Natural killer cell (primary cell): ENCODE results near the gene TGFBR3. TPM values are rescaled to one million over a fixed set of nuclear protein-coding genes. Genes with fewer than 3 reads are reported as not detected.
A peak's percentile ranks its signal among the peaks of the same experiment; 100 is the strongest.

ENCODE experiments used
- ATAC-seq, 3 donors: fragments of 150-1000 bp in 2 of 3; fragments of 200-7000 bp in 1 of 3; cut with Tn5 transposase; 1 replicate in 1 of 3; 2 replicates in 2 of 3; pipeline ENCODE4 v1.10.0; 2021; ENCODE audit warnings: mild to moderate bottlenecking in 2 of 3, moderate library complexity in 2 of 3
- DNase-seq, 2 donors: peaks; one replicate each; pipeline versions ENCODE4 v3.0.0 to v3.0.0-alpha.2; 2013 to 2021; ENCODE audit warnings: mixed read lengths in 1 of 2
- H3K27ac ChIP-seq: one replicate; pipeline ENCODE4 v1.5.1; 2013; ENCODE audit warnings: mild to moderate bottlenecking, low read length
- H3K27me3 ChIP-seq: one replicate; pipeline ENCODE4 v1.6.1; 2013; ENCODE audit warnings: low read length; ENCODE audit not compliant: control insufficient read depth, insufficient read depth
- H3K36me3 ChIP-seq: one replicate; pipeline ENCODE4 v1.6.1; 2013; ENCODE audit warnings: low read length; ENCODE audit not compliant: control insufficient read depth, insufficient read depth
- H3K4me1 ChIP-seq: one replicate; pipeline ENCODE4 v1.6.1; 2013; ENCODE audit warnings: low read length; ENCODE audit not compliant: control insufficient read depth, insufficient read depth
- H3K4me3 ChIP-seq: one replicate; pipeline ENCODE4 v1.5.1; 2013; ENCODE audit warnings: low read length
- H3K9me3 ChIP-seq: one replicate; pipeline ENCODE4 v1.6.1; 2013; ENCODE audit warnings: low read length; ENCODE audit not compliant: control insufficient read depth, insufficient read depth
- H3K27ac Mint-ChIP-seq, 2 donors: one replicate each; pipeline ENCODE4 v1.8.0; 2022; ENCODE audit warnings: mild to moderate bottlenecking in 2 of 2, mixed read lengths in 2 of 2, moderate library complexity in 1 of 2
- H3K27me3 Mint-ChIP-seq, 2 donors: one replicate each; pipeline ENCODE4 v1.8.0; 2022; ENCODE audit warnings: low read depth in 2 of 2, mixed read lengths in 2 of 2
- H3K36me3 Mint-ChIP-seq: one replicate; pipeline ENCODE4 v1.8.0; 2022; ENCODE audit warnings: mixed read lengths
- H3K4me1 Mint-ChIP-seq, 2 donors: one replicate each; pipeline ENCODE4 v1.8.0; 2022; ENCODE audit warnings: mixed read lengths in 2 of 2
- H3K4me3 Mint-ChIP-seq: one replicate; pipeline ENCODE4 v1.8.0; 2022; ENCODE audit warnings: mild to moderate bottlenecking, moderate library complexity, mixed read lengths
- H3K9me3 Mint-ChIP-seq, 2 donors: one replicate each; pipeline ENCODE4 v1.8.0; 2022; ENCODE audit warnings: mixed read lengths in 2 of 2
- WGBS: methylation state at CpG from one replicate; pipeline ENCODE4 v1.1.7; 2013; ENCODE audit warnings: missing lambda C conversion rate; ENCODE audit not compliant: insufficient coverage; 5-methylcytosine and 5-hydroxymethylcytosine counted together
- intact Hi-C: fragments of 100-400 bp; cut with micrococcal nuclease; formaldehyde crosslinking; loops from one replicate; pipeline ENCODE4 v1.14.2; 2022
- total RNA-seq, 4 donors: library from RNA; stranded (reverse); fragments of 120-200 nt in 1 of 4; gene quantifications; one replicate each; pipeline versions ENCODE4 v1.2.3 to v1.2.4, GENCODE V29; 2013 to 2022
- TF ChIP-seq, protein P1 (sequence below): fragments of 200-600 bp; IDR thresholded peaks from one replicate; pipeline ENCODE4 v1.8.0; 2022; ENCODE audit warnings: antibody characterized with exemption

TGFBR3 gene
- total RNA-seq, 3 donors from 2014 or later (not counting 1 experiment from before 2014, with no cell fraction given), result 225 to 274 (median 243) TPM

DNA sequence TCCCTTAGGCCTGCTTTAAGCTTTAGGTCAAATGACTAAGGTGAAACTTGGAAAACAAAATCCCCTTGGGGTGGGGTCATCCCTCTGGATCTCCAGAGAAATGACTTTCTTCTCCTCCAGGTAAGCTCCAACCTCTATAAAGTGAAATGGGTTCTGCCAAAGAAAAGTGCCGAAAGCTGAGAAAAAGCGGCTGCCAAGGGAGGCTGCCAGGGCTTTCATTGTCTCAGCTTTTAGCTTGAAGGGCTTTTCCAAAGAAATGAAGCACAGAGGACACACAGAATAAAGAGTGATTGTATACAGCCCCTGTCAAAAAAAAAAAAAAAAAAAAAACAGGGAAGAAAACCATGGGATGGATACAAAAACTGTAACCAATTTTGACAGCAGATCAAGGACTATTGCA, 126.9 kb downstream of the TGFBR3 start:
- Histone ChIP-seq H3K27me3 (no peaks in the 10 kb centered on the region), H3K36me3 (peaks cover 44% of the 10 kb centered on the region), H3K4me3 (no peak overlapping the region), H3K27ac (peak overlapping the region; percentile 27), H3K4me1 (peaks cover 20% of the 10 kb centered on the region), H3K9me3 (no peaks in the 10 kb centered on the region)
- 100% methylated on average over 2 of the region's 2 CpGs for WGBS
- H3K27me3 Mint-ChIP-seq, result no peaks in the 10 kb centered on the region
- H3K36me3 Mint-ChIP-seq, result peaks cover 26% of the 10 kb centered on the region
- H3K9me3 Mint-ChIP-seq, result no peaks in the 10 kb centered on the region
- TF ChIP-seq, protein P1, sequence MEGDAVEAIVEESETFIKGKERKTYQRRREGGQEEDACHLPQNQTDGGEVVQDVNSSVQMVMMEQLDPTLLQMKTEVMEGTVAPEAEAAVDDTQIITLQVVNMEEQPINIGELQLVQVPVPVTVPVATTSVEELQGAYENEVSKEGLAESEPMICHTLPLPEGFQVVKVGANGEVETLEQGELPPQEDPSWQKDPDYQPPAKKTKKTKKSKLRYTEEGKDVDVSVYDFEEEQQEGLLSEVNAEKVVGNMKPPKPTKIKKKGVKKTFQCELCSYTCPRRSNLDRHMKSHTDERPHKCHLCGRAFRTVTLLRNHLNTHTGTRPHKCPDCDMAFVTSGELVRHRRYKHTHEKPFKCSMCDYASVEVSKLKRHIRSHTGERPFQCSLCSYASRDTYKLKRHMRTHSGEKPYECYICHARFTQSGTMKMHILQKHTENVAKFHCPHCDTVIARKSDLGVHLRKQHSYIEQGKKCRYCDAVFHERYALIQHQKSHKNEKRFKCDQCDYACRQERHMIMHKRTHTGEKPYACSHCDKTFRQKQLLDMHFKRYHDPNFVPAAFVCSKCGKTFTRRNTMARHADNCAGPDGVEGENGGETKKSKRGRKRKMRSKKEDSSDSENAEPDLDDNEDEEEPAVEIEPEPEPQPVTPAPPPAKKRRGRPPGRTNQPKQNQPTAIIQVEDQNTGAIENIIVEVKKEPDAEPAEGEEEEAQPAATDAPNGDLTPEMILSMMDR, result no peak
- H3K4me1 Mint-ChIP-seq, result peaks cover 74 to 75% of the 10 kb centered on the region in 2 donors
- ATAC-seq, result no peak
- peak overlapping the region; percentile 86 to 87 for H3K27ac Mint-ChIP-seq
- no peak overlapping the region for H3K4me3 Mint-ChIP-seq
- intact Hi-C loops, result no loop called here
- DNase-seq, result no peak

DNA sequence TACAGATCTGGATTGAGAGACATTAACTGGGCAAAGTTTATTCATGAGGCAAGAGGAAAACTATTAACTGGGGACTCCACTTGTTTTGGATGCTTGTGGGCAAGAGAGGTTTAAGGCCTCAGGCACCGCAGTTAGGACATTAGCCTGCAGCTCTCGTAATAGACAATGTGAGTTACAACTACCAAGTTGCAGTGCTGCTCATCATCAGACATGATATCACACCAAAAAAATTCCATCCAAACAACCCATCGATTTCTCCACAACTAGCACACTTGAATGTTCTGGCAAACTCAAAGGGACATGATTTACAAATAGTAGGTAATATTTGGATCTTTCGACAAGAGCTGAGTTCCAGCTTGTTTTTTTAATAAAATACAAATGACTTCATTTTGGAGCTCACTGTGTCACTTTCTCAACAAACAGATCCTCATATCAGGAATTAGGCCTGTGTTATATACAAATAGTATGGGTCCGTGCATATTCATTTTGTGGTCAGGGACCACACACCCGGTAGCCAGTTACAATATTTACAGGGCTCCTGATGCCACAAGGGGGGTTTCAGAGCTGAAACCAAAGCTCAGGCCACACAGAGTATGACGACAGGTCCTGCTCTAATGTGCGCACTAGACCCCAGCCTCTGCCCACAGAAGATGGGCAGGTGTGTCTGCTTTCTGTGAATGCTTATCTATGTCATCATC, 128.0 kb downstream of the TGFBR3 start:
- Mint-ChIP-seq H3K36me3 (peaks cover 26% of the 10 kb centered on the region), H3K27me3 (no peaks in the 10 kb centered on the region), H3K4me1 (peaks cover 76 to 77% of the 10 kb centered on the region in 2 donors), H3K27ac (peak overlapping the region; percentile 86 to 87), H3K9me3 (no peaks in the 10 kb centered on the region), H3K4me3 (no peak overlapping the region)
- intact Hi-C loops, result no loop called here
- no peaks in the 10 kb centered on the region for H3K27me3 ChIP-seq
- peaks cover 23% of the 10 kb centered on the region for H3K4me1 ChIP-seq
- no peak overlapping the region for H3K4me3 ChIP-seq
- TF ChIP-seq, protein P1, result no peak
- DNase-seq, result no peak
- H3K36me3 ChIP-seq, result peaks cover 42% of the 10 kb centered on the region
- ATAC-seq, result peak; percentile 34 to 72 (median 59)
- WGBS, result 80% methylated on average over 6 of the region's 8 CpGs
- no peak overlapping the region for H3K27ac ChIP-seq
- no peaks in the 10 kb centered on the region for H3K9me3 ChIP-seq

DNA sequence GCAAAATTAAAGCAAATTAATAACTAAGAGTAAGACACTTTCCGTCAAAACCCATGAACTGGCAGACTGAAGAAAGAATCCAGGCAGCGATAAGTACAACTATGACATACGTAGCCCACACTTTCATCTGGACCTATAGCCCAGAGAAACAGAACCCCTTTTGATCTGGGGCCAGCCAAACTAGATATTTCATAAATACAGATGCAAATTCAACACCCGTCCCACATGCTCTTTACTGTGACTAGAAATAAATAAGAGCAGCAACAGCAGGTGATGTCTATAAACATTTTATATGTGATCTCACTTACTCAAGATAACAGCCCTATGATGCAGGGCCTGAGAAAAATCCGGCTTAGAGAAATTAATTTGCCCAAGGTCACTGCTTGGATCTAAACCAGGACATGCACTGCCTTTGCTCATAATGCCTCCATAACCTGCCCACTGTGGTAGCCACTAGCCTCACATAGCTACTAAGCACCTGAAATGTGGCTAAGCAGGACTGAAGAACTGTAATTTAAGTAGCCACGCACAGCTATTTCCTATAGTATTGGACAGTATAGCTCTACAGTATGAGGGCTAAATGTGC, 130.2 kb downstream of the TGFBR3 start:
- intact Hi-C loops, result loop anchor here (2.0 kb wide), 2 partner anchors 49 to 207 kb away; no protein-coding TSS in a partner anchor
- H3K9me3 ChIP-seq, result no peaks in the 10 kb centered on the region

More for the DNA sequence above, 130.2 kb downstream of the TGFBR3 start:
- H3K4me3 Mint-ChIP-seq, result no peak overlapping the region
- H3K4me3 ChIP-seq, result no peak overlapping the region
- no peaks in the 10 kb centered on the region for H3K27me3 ChIP-seq
- peaks cover 15% of the 10 kb centered on the region for H3K36me3 Mint-ChIP-seq
- ATAC-seq (no peak), DNase-seq (no peak)
- peak overlapping the region; percentile 86 to 87 for H3K27ac Mint-ChIP-seq
- H3K4me1 Mint-ChIP-seq, result peaks cover 70 to 76% of the 10 kb centered on the region in 2 donors
- no peak overlapping the region for H3K27ac ChIP-seq
- H3K36me3 ChIP-seq, result peaks cover 38% of the 10 kb centered on the region
- H3K9me3 Mint-ChIP-seq, result no peaks in the 10 kb centered on the region
- H3K4me1 ChIP-seq, result peaks cover 35% of the 10 kb centered on the region
- H3K27me3 Mint-ChIP-seq, result no peaks in the 10 kb centered on the region
- 96% methylated on average over 6 of the region's 6 CpGs for WGBS
- TF ChIP-seq, protein P1, result no peak
